ENCODE results near the gene PTPRD. TPM values are rescaled to one million over a fixed set of nuclear protein-coding genes. Genes with fewer than 3 reads are reported as not detected.

The PTPRD gene
- total RNA-seq, 1 donor from 2014 or later, result 30.8 TPM

DNA sequence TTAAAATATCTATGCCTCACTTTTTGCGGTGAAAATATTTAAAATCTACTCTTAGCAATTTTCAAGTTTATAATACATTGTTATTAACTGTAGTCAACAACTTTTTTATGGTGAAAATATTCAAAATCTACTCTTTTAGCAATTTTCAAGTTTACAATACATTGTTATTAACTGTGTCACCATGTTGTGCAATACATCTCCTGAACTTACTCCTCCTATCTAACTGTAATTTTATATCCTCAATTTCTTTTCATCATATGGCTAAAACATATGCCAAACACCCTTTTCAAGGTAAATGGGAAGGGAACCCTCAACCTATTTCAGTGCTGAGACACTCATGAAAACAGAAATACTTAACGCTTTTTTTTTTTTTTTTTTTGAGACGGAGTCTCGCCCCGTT, 1830.6 kb downstream of the PTPRD start:
- no peak for DNase-seq
- TF ChIP-seq, protein P1, sequence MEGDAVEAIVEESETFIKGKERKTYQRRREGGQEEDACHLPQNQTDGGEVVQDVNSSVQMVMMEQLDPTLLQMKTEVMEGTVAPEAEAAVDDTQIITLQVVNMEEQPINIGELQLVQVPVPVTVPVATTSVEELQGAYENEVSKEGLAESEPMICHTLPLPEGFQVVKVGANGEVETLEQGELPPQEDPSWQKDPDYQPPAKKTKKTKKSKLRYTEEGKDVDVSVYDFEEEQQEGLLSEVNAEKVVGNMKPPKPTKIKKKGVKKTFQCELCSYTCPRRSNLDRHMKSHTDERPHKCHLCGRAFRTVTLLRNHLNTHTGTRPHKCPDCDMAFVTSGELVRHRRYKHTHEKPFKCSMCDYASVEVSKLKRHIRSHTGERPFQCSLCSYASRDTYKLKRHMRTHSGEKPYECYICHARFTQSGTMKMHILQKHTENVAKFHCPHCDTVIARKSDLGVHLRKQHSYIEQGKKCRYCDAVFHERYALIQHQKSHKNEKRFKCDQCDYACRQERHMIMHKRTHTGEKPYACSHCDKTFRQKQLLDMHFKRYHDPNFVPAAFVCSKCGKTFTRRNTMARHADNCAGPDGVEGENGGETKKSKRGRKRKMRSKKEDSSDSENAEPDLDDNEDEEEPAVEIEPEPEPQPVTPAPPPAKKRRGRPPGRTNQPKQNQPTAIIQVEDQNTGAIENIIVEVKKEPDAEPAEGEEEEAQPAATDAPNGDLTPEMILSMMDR (IDR thresholded peaks at IDR 0.05), result no peak
- Histone ChIP-seq H3K27me3 (no peaks in the 10 kb centered on the region), H3K4me3 (no peak overlapping the region), H3K36me3 (no peaks in the 10 kb centered on the region), H3K27ac (no peak overlapping the region), H3K9me3 (no peaks in the 10 kb centered on the region), H3K4me1 (no peaks in the 10 kb centered on the region)
- ATAC-seq, result no peak
- intact Hi-C loops (cut with DNase I), result no loop called here

DNA sequence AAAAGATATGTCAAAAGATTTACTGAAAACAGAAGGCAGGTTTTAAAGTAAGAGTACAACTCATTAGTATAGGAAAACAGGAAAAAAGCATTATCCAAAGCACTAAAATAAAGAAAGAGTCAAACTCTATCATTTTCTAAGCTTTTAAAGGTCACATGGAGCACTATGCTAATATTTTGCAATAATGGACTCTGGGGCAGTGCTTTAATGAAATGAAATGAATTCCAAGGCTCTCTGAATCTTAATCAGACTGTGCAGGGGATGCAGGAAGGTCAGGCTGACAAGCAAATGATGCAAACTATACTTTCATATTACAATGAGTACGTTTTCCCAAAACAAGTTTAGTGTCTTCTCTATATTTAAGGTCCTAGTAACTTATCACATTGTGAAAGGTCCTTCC, 1831.3 kb downstream of the PTPRD start:
- intact Hi-C loops (cut with DNase I), result no loop called here
- Histone ChIP-seq H3K27me3 (no peaks in the 10 kb centered on the region), H3K4me3 (no peak overlapping the region), H3K36me3 (no peaks in the 10 kb centered on the region), H3K4me1 (no peaks in the 10 kb centered on the region), H3K9me3 (no peaks in the 10 kb centered on the region), H3K27ac (no peak overlapping the region)
- TF ChIP-seq, protein P1 (IDR thresholded peaks at IDR 0.05), result no peak
- DNase-seq (no peak), ATAC-seq (no peak)

DNA sequence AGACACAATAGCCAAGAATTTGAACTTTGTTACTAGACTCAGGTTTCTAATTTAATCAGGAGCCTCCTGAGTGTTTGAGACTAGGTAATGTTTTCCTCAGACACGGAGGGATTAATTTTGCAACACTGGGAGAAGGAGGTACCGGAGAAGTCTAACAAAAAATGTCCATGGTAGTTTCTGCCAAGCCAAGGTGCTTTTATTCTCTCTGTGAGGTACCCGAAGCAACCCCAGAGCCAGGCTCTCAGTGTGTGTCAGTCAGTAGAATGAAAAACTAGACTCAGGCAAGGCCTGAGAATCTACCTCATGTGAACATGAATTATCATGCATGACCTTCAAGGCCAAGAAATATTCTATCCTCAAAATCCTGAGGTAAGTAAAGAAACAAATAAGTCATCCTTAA, 1832.4 kb downstream of the PTPRD start:
- Histone ChIP-seq H3K4me3 (no peak overlapping the region), H3K27ac (no peak overlapping the region), H3K9me3 (no peaks in the 10 kb centered on the region), H3K4me1 (no peaks in the 10 kb centered on the region), H3K27me3 (no peaks in the 10 kb centered on the region), H3K36me3 (no peaks in the 10 kb centered on the region)
- DNase-seq, result no peak
- no peak for ATAC-seq
- TF ChIP-seq, protein P1 (IDR thresholded peaks at IDR 0.05), result no peak
- intact Hi-C loops (cut with DNase I), result no loop called here

DNA sequence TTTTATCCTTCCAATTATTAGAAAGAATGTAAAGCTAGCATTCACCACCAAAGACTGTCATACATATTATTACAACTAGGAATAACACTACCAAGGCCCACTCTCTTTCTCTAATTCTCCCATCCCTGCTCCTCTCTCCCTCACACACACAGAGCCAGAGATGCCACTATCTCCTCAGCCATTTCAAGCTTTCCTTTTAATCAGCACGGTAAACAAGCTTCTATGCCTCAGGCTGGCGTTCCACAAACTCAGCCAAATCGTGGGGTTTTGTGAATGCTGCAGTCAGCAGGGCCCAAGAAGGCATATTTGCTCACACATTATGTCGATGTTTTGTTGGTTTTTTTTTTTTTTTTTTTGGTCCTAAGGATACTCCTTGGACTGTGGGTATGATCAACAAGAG, 1833.3 kb downstream of the PTPRD start:
- Histone ChIP-seq H3K36me3 (no peaks in the 10 kb centered on the region), H3K27ac (no peak overlapping the region), H3K4me3 (no peak overlapping the region), H3K27me3 (no peaks in the 10 kb centered on the region), H3K4me1 (no peaks in the 10 kb centered on the region), H3K9me3 (no peaks in the 10 kb centered on the region)
- DNase-seq (no peak), ATAC-seq (no peak)
- intact Hi-C loops (cut with DNase I), result no loop called here
- TF ChIP-seq, protein P1 (IDR thresholded peaks at IDR 0.05), result no peak

DNA sequence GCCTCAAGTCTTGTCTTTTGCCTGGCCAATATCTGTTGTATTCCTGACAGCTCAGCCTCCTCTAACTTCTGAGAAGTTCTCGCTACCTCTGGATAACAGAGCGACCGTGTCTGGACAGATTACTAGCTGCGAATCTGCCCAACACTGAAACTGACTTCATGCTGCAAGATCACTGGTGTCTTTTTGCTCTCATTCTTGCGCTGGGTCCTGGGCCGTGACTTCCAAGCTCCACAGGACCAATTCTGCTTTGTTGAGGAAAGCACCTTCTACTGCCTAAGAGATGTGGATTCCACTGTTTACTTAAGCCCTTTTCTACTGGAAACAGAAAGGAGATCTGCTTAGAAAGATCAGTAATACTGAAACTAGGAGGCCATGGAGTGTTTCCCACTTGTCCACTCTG, 1834.4 kb downstream of the PTPRD start:
- intact Hi-C loops (cut with DNase I), result no loop called here
- Histone ChIP-seq H3K4me3 (no peak overlapping the region), H3K27ac (no peak overlapping the region), H3K4me1 (no peaks in the 10 kb centered on the region), H3K36me3 (no peaks in the 10 kb centered on the region), H3K9me3 (no peaks in the 10 kb centered on the region), H3K27me3 (no peaks in the 10 kb centered on the region)
- ATAC-seq (no peak), DNase-seq (no peak)
- TF ChIP-seq, protein P1 (IDR thresholded peaks at IDR 0.05), result no peak

DNA sequence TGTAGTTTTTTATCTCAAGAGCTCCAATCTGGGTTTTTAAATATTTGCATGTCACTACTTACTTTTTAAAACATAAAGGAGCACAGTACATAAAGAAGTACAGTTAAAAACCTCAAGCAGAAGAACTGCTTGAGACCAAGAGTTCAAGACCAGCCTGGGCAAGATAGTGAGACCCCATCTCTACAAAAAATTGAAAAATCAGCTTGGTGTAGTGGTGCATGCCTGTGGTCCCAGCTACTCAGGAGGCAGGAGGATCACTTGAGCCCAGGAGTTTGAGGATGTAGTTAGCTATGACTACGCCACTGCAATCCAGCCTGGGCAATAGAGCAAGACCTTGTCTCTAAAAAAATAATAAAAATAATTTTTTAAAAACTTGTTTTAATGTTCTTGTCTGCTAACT, 1840.5 kb downstream of the PTPRD start:
- H3K4me1 ChIP-seq, result no peaks in the 10 kb centered on the region
- no peak overlapping the region for H3K27ac ChIP-seq
- ATAC-seq (no peak), DNase-seq (no peak)
- no peaks in the 10 kb centered on the region for H3K36me3 ChIP-seq
- no peaks in the 10 kb centered on the region for H3K9me3 ChIP-seq
- no peak overlapping the region for H3K4me3 ChIP-seq
- intact Hi-C loops (cut with DNase I), result no loop called here
- TF ChIP-seq, protein P1 (IDR thresholded peaks at IDR 0.05), result no peak
- no peaks in the 10 kb centered on the region for H3K27me3 ChIP-seq
